GM18870 (cell line): ENCODE results near the gene PRKG1.

Experiments used
- ATAC-seq: cut with Tn5 transposase; IDR thresholded peaks from one replicate; pipeline ENCODE4 v1.9.1; 2021; ENCODE audit warnings: moderate library complexity; ENCODE audit not compliant: unreplicated experiment

Gene PRKG1

GRCh38 chr10:51955696-51956095 lies 881.4 kb downstream of the PRKG1 start:
- ATAC-seq: no peak

- ATAC-seq: no peak
Measured at GRCh38 chr10:51956822-51957221, 882.5 kb downstream of the PRKG1 start.

- ATAC-seq: no peak
Measured at GRCh38 chr10:51960494-51960895, 886.2 kb downstream of the PRKG1 start.

- no peak for ATAC-seq
Measured at GRCh38 chr10:51961401-51961800, 887.1 kb downstream of the PRKG1 start.

- ATAC-seq: no peak
Measured at GRCh38 chr10:51964630-51965029, 890.3 kb downstream of the PRKG1 start.

GRCh38 chr10:51965451-51965850 lies 891.2 kb downstream of the PRKG1 start:
- no peak for ATAC-seq

GRCh38 chr10:51972733-51973346 lies 898.6 kb downstream of the PRKG1 start:
- ATAC-seq: no peak

- no peak for ATAC-seq
Measured at GRCh38 chr10:51980752-51981151, 906.5 kb downstream of the PRKG1 start.

- ATAC-seq: no peak
Measured at GRCh38 chr10:51981731-51982130, 907.4 kb downstream of the PRKG1 start.

- no peak for ATAC-seq
Measured at GRCh38 chr10:51983481-51983880, 909.2 kb downstream of the PRKG1 start.

GRCh38 chr10:51985336-51985735 lies 911.0 kb downstream of the PRKG1 start:
- ATAC-seq: no peak

GRCh38 chr10:51986516-51986915 lies 912.2 kb downstream of the PRKG1 start:
- no peak for ATAC-seq

- ATAC-seq: no peak
Measured at GRCh38 chr10:51993475-51993874, 919.2 kb downstream of the PRKG1 start.

GRCh38 chr10:51999096-51999495 lies 924.8 kb downstream of the PRKG1 start:
- ATAC-seq: no peak

GRCh38 chr10:52004342-52004949 lies 930.2 kb downstream of the PRKG1 start:
- peak; percentile 76 for ATAC-seq

GRCh38 chr10:52007091-52007490 lies 932.8 kb downstream of the PRKG1 start:
- no peak for ATAC-seq

GRCh38 chr10:52011118-52011517 lies 936.8 kb downstream of the PRKG1 start:
- ATAC-seq: no peak

GRCh38 chr10:52019077-52019555 lies 944.8 kb downstream of the PRKG1 start:
- no peak for ATAC-seq

- no peak for ATAC-seq
Measured at GRCh38 chr10:52019656-52020055, 945.4 kb downstream of the PRKG1 start.

GRCh38 chr10:52020173-52020572 lies 945.9 kb downstream of the PRKG1 start:
- no peak for ATAC-seq

- no peak for ATAC-seq
Measured at GRCh38 chr10:52020702-52021101, 946.4 kb downstream of the PRKG1 start.

GRCh38 chr10:52027055-52027705 lies 952.9 kb downstream of the PRKG1 start:
- no peak for ATAC-seq
